GM12872 (cell line): ENCODE data around the gene ST6GALNAC3.

Source experiments
- TF ChIP-seq, protein P1 (sequence below): IDR thresholded peaks from 3 replicates; pipeline ENCODE4 v1.5.1; 2011; ENCODE audit warnings: low read depth, mild to moderate bottlenecking, low read length, moderate library complexity; ENCODE audit not compliant: insufficient read depth

Gene ST6GALNAC3

DNA sequence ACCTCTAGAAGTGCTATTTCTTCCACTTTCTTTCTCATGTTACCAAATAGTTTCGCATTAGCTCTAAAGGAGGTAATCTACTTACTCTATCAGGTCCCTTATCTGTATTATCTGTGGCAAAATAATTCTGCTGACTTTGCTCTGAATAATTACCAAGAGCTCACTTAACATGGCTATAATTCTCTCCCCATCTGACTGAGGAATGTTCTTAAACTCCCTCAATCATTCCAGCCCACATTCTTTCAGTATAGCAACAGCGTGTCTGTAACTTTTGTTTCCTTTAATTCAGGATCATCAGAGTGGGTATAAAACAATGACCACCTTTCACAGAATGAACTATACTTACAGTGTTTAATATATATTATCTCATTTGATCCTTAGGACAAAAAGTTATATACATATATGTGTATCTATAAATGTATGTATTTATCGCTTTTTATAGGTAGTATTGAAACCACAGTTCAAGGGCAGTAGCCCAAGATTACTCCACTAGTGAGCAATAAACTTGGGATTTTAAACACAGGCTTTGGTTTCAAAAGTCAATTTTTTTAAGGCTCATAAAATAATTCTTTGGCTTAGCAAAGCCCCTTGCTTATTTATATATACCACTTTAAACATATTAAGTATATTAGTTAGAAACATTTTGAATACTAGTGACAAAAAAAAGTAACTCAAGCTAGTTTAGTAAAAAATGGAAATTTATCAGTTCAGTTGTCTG, 36.1 kb upstream of the ST6GALNAC3 start:
- TF ChIP-seq, protein P1, sequence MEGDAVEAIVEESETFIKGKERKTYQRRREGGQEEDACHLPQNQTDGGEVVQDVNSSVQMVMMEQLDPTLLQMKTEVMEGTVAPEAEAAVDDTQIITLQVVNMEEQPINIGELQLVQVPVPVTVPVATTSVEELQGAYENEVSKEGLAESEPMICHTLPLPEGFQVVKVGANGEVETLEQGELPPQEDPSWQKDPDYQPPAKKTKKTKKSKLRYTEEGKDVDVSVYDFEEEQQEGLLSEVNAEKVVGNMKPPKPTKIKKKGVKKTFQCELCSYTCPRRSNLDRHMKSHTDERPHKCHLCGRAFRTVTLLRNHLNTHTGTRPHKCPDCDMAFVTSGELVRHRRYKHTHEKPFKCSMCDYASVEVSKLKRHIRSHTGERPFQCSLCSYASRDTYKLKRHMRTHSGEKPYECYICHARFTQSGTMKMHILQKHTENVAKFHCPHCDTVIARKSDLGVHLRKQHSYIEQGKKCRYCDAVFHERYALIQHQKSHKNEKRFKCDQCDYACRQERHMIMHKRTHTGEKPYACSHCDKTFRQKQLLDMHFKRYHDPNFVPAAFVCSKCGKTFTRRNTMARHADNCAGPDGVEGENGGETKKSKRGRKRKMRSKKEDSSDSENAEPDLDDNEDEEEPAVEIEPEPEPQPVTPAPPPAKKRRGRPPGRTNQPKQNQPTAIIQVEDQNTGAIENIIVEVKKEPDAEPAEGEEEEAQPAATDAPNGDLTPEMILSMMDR: no peak

DNA sequence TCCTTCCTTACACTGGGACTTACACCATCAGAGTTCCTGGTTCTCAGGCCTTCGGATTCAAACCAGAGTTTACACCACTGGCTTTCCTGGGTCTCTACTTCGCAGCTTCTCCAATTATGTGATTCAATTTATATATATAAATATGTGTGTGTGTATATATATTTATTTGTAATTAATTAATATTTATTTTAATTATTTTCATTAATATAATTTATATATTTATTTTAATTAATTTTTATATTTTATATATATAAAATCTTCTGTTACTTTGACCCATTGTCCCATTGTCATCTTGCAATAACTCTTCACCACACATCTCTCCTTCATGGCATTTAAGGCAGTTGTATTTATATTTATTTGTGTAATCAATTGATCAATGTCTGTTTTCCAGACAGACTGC, 28.4 kb upstream of the ST6GALNAC3 start:
- TF ChIP-seq, protein P1: no peak

DNA sequence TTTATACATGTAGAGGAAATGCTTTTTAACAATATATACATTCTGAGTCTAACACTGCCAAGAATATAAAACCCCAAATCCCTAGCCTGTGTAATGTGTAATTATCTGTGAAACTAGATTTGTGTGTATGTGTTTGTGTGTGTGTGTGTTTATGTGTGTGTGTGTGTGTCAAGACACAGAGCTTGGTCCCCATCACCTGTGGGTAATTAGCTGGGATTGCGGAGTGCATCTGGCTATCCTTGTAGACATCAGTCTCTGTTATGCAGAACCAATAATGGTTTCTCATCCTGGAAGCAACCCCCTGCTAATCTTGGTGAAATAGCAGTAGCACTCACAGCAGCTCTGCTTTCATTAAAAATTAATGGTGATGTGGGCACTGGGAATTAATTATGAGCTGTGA, 26.3 kb upstream of the ST6GALNAC3 start:
- TF ChIP-seq, protein P1: no peak

DNA sequence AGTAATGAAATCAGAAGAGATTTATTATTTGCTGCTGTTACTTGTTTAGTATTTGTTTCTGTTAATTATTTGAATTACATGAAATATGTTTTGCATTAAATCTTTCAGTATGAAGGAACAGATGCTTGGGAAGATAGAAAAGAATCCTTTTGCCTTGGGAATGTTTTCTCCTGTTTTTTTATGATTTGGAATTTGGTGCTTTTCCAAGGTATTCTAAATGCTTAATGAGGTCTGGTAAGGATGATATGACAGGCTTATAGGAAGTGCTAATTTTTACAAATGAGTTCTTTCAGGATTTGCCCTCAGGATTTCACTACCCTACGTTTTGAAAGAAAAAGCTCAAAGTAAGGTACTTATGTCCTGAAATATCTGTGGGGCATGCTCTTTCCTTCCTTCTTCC, 25.6 kb upstream of the ST6GALNAC3 start:
- TF ChIP-seq, protein P1: no peak

DNA sequence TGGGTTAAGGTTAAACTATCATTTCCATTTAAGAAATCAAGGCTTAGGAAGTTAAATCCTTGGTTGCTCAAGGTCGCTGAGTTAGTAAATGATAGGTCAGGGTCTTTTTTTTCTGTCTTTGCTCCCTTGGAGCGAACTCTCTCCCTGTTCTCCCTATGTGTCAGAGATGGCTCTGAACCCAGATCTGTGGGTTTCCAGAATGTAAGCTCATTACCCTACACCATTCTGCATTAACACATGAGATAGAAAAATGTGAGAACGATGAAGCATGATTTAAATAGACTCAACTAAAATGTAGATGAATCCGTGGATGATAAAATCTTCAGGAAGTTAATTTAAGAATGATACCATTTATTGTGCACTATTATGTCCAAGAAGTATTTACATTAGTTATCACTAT, 25.0 kb upstream of the ST6GALNAC3 start:
- TF ChIP-seq, protein P1: no peak

DNA sequence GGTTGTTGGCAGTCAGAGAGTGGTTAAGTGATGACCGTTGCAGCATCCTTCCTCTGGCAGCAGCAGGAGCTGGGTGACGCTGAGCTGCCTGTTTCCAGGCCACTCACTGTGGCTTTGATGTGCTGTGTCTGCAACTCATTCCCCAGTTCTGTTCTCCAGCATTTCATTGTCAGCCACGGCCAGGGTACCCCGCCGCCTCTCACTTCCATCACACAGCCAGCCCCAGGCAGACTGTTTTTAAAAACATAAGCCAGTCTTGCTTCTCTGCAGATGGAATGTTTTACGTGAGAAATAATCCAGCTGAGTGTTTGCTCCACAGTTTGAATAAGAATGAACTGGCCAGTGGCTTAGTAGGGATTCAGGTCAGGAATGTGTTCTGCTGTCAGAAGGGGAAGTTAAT, 21.5 kb upstream of the ST6GALNAC3 start:
- TF ChIP-seq, protein P1: no peak

DNA sequence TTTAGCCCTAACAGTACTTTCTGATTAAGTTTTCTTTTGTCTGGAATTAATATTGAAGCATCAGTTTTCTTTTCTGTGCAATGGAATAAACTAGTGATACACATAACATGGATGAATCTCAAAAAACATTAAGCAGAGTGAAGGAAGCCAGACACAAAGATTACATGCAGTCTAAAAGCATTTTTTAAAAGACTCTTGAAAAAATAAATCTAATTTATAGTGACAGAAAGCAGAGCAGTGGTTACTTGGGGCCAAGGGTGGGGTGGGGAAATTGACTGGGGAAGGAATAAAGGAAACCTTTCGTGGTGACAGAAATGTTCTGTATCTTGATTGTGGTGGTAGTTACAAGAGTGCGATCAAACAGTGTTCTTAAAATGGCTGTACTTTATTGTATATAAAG, 20.2 kb upstream of the ST6GALNAC3 start:
- TF ChIP-seq, protein P1: no peak
